Stimulated activated CD8-positive, alpha-beta memory T cell treated with anti-CD3 and anti-CD28 coated beads, Interleukin-15, amount 100 ng/mL, for 48 hours (primary cell): ENCODE results near the gene JAG2.
A peak's percentile ranks its signal among the peaks of the same experiment; 100 is the strongest.

Experiments
- DNase-seq, 2 donors: peaks; one replicate each; pipeline ENCODE4 v3.0.0-alpha.2; 2020; ENCODE audit warnings: low read depth in 2 of 2

The JAG2 gene

GRCh38 chr14:105182296-105183020, 13.9 kb upstream of the JAG2 start:
- no peak for DNase-seq

- DNase-seq = no peak
Observed at GRCh38 chr14:105181549-105182295, 13.1 kb upstream of the JAG2 start.

GRCh38 chr14:105180592-105181548, 12.3 kb upstream of the JAG2 start, which contains the start of gene NUDT14:
Gene NUDT14 (minus strand): TSS chr14:105181312. CDS start chr14:105181209, 103 bp downstream.
- peak; percentile 65 to 81 for DNase-seq

- no peak for DNase-seq
Observed at GRCh38 chr14:105179191-105179590, 10.6 kb upstream of the JAG2 start.

DNA sequence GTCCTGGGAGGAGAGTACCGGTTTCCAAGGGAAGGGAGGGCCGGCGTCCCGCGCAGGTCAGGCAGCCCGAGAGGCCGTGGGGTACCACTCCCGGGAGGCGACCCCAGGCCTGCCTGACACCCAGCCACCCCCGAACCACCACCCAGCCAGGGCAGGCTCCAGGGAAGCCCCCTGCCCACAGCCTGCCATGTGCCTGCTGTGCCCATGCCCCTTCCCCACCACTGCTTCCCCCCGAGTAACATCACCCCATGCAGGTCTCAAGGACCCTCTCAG, 10.2 kb upstream of the JAG2 start:
- no peak for DNase-seq

GRCh38 chr14:105178069-105178867, 9.7 kb upstream of the JAG2 start:
- DNase-seq = no peak

DNA sequence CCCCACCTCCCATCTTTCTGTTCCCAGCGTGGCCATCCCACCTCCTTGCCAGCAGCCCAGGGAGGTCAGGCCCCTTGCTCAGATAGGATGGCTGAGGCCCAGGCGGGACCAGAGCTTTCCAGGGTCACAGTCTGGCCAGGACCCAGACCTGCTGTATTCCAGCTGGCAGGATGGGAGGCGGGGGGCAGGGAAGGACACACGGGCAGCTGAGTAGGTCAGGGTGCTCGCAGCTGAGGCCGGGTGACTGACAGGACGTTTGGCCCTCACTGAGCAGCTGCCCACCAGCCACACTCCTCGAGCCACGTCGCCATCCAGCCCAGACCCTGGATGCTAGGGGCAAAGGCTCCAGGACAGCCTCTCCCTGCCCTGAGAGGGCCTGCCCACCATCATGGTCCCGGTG, 8.5 kb upstream of the JAG2 start:
- no peak for DNase-seq

- DNase-seq = no peak
Observed at GRCh38 chr14:105176513-105176912, 7.9 kb upstream of the JAG2 start.

GRCh38 chr14:105173901-105174894, 5.6 kb upstream of the JAG2 start:
- DNase-seq = no peak

DNA sequence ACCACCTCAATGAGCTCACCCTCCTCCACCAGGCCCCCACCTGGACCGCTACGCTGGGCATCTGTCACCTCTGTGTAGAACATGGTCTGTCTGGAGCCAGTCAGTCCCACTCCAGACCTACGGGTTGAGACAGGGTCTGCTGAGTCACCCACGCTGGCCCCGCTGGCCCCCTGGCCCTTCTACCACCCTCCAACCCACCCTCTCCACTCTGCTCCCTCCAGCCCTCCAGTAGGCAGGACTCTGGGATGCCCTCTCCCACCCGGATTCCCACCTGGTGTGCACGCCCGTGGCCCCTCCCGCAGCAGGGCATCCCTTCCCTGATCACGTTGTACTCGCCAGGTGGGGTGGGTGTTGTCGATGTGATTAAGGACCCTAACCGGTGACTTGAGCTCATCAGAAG, 4.6 kb upstream of the JAG2 start:
- no peak for DNase-seq

- DNase-seq = no peak
Observed at GRCh38 chr14:105172476-105172875, 3.9 kb upstream of the JAG2 start.

GRCh38 chr14:105171004-105171673, 2.6 kb upstream of the JAG2 start:
- no peak for DNase-seq

- DNase-seq = no peak
Observed at GRCh38 chr14:105169776-105170655, 1.4 kb upstream of the JAG2 start.

DNA sequence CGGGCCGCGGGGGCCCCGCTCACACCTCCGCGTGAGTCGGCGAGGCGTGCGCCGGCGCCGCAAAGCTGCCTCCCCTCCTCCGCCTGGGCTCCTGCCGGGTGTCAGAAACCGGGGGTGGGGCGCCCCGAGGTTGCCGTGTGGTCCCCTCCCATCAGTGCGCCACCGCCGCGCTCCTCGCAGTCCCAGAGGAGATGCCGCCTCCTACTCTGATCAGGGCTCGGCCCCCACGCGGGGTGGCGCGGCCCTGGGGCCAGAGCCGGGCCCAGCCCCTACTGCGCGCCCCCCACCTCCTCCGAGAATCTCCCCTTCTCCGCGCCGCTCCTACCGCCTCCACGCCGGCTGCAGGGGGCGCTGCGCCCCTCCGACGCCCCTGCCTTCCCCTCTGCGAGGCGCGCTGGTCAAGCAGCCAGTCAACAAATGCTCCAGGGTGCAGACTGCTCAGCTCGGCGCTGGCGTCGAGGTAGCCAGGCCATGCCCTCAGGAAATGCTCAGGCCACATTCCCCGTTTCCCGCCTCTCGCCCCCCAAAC, 467 bp upstream of the JAG2 start:
- peak in 1 of 2 donors; percentile 17 for DNase-seq

DNA sequence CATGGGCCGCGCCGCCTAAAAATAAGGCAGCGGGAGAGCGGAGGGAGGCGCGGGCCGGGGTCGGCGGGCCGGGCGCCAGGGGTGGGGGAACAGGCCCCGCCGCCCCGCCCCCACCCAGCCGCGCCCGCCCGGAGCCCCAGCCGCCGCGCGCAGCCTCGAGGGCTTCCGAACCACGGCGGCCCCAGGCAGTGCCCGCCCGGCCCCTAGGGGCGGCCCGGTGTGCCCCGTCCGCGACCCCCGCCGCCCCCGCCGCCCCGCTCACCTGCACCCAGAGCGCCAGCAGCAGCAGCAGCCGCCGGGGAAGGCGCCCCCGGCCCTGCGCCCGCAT, 519 bp downstream of the JAG2 start:
- no peak for DNase-seq

DNA sequence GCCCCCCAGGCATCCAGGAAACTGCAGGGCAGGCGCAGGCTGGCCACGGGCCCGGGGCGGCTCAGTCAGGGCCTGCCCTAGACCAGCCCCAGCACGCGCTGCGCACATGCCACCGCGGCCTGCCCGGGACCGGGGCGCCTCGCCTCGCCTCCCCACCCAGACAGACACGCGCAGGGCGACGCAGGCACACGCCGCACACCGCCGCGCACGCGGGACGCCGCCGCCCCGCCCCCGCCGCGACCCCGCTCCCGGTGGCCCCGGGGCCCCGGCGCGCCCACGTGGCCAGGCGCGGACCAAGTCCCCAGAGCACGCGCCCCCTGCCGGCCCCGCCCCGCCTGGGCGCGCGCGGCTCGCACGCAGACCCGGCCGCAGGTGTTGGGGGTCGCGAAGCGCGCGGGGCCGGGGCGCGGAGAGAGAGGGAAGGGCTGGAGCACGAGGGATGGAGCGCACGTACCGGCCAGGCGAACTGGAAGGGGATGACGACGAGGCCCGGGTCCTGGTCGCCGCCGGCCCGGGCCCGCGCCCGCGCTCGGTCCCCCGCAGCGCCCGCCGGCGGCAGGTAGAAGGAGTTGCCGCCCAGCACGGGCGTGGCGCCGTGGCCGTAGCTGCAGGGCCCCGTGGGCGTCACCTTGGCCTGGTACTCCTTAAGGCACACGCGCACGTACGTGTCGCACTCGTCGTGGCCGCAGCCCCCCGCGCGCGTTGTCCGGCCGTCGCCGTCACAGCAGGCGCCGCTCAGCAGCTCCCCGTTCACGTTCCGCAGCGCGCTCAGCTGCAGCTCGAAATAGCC, 1.1 kb downstream of the JAG2 start:
- no peak for DNase-seq

DNA sequence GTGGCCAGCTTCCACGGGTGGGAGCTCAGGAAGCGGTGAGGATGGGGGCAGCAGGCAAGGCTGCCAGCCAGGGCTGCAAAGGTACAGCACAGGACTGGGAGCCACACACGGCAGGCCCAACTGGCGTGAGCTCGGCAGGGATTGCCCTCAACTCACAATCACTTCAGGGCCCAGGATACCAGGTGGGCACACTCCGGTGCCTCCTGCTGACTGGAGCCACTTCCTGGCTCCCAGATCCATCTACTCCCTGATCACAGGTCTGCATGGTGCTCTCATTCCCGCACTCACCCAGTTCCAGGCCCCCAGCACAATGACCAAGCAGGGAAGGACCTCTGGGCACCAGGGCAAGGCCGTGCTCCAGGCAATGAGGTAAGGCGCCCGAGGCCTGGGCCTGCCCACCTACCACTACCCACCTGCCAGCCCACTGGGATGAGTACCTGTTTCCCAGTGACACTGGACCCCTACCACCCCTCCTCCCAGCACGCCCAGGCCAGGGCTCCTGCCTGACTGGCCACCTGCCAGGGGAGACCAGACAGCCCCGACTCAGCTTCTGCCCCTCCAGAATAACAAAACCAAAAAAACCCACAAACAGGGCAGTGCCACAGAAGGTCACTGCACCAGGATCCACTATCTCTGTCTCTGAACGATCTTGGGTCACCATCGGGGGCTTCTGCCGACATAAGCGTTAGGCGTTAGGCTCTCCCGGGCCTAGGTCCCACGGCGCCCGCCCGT, 1.8 kb downstream of the JAG2 start:
- no peak for DNase-seq
